ENCODE results near the gene ATP8B1. TPM values are rescaled to one million over a fixed set of nuclear protein-coding genes. Genes with fewer than 3 reads are reported as not detected.

ATP8B1 gene
- total RNA-seq, 1 experiment from 2014 or later: 15.9 TPM

DNA sequence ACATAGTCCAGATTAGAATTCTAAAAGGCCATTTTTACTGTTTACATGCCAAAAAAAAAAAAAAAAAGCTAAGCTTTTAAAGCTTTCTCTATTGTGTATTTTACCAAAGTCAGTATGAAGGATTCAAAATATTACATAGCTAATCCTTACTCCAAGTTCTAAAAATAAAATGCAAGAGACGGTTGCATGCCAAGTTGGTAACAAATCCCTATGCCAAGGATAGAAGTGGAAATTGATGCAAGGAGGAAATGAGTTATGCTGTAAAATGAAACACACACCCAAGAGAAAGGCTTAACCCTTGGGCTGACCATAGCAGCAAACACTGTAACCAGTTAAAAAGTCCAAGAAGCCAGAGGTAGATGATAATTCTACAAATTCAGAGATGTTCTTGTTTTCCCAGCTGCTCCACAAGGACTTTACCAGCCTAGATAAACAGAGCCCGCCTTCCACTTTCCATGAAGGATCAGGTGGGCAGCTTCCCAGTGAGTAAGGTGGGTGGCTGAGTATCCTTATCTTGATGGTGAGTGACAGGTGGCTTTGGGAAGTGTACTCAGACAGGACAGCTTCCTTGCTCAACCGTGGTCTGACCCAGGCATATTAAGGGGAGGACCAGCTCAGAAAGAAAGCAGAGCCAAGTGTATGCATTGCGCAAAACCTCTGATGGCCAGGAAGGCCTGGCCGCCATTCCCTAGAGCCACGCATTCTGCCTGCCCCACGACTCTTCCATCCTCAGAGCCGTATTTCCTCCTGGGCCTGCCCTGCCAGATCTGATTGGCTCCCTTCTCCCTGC is 34.4 kb downstream of the ATP8B1 start:
- intact Hi-C loops (cut with micrococcal nuclease): no loop called here
- Histone ChIP-seq H4K20me1 (ENCODE audit: insufficient read depth) (no peaks in the 10 kb centered on the region), H3K4me3 (replicated peaks in 1 of 2; ENCODE audit: low read depth in 1 of 2, low read length in 2 of 2) (no peak overlapping the region), H3K9ac (ENCODE audit: low read length) (no peak overlapping the region), H3K27me3 (ENCODE audit: insufficient read depth, low read length) (no peaks in the 10 kb centered on the region), H3K9me2 (ENCODE audit: insufficient read depth) (no peaks in the 10 kb centered on the region), H3K36me3 (ENCODE audit: control insufficient read depth in 1 of 2, insufficient read depth in 2 of 2, low read length in 2 of 2) (no peaks in the 10 kb centered on the region), H3K4me2 (ENCODE audit: low read length) (no peak overlapping the region), H3K4me1 (ENCODE audit: control insufficient read depth in 1 of 2, insufficient read depth in 2 of 2, low read length in 2 of 2) (peaks cover 19 to 35% of the 10 kb centered on the region in 2 experiments), H3K27ac (ENCODE audit: low read depth, low read length) (no peak overlapping the region), H3K9me3 (ENCODE audit: control insufficient read depth in 1 of 2, insufficient read depth in 1 of 2, low read depth in 1 of 2, low read length in 2 of 2) (no peaks in the 10 kb centered on the region), H2AFZ (ENCODE audit: low read depth, low read length, poor library complexity, severe bottlenecking) (no peak overlapping the region), H3K79me2 (ENCODE audit: insufficient read depth, low read length) (peaks cover 11% of the 10 kb centered on the region; the same call in 1 of the 2 replicates)
- ATAC-seq: no peak
- no peak for TF ChIP-seq RAD21 (IDR thresholded peaks at IDR 0.05; ENCODE audit: low read depth)
- no TSS peak for BruUV-seq (replicated peaks)
- RAD21 ChIA-PET (ENCODE audit: low non-redundant PET in 1 of 2, low total read pairs in 2 of 2, uncharacterized antibody in 2 of 2, unreplicated experiment in 2 of 2): interaction anchor here in 1 of 2 experiments (0.7 kb wide), 1 partner anchor 98 kb away, joined by 7 read pairs; no protein-coding TSS in a partner anchor
- DNase-seq (ENCODE audit: low read depth, low spot score): no peak
- CTCF ChIA-PET: no interaction called here
- POLR2A ChIA-PET: no interaction called here

DNA sequence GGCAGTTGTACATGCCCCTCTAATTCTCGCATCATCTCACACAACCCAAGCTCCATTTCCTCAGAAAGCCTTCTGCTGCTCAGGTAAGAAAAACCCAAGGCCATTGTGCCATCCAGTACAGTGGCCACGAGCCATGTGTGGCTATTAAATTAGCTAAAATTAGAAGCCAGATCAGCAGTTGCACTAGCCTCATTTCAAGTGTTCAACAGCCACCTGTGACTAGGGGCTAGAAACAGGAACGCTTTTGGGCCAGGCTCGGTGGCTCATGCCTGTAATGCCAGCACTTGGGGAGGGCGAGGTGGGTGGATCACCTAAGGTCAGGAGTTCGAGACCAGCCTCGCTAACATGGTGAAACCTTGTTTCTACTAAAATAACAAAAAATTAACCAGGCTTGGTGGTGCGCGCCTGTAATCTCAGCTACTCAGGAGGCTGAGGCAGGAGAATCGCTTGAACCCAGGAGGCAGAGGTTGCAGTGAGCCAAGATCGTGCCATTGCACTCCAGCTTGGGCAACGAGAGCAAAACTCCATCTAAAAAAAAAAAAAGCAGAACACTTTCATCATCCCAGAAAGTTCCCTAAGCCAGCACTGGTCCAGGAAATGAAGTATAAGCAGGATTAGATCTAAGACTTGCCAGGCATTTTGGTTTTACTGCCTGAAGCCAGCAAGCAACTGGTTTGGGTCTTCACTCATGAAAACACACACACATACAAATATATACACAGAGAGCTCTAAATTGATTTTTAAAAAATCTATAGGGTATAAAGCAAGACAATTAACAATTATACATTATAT is 35.7 kb downstream of the ATP8B1 start:
- DNase-seq (ENCODE audit: low read depth, low spot score) (no peak), ATAC-seq (no peak)
- Histone ChIP-seq H3K27me3 (ENCODE audit: insufficient read depth, low read length) (no peaks in the 10 kb centered on the region), H3K4me3 (replicated peaks in 1 of 2; ENCODE audit: low read depth in 1 of 2, low read length in 2 of 2) (no peak overlapping the region), H3K9me2 (ENCODE audit: insufficient read depth) (no peaks in the 10 kb centered on the region), H4K20me1 (ENCODE audit: insufficient read depth) (no peaks in the 10 kb centered on the region), H3K79me2 (ENCODE audit: insufficient read depth, low read length) (peaks cover 11% of the 10 kb centered on the region; the same call in 1 of the 2 replicates), H3K4me1 (ENCODE audit: control insufficient read depth in 1 of 2, insufficient read depth in 2 of 2, low read length in 2 of 2) (peaks cover 16 to 25% of the 10 kb centered on the region in 2 experiments), H3K36me3 (ENCODE audit: control insufficient read depth in 1 of 2, insufficient read depth in 2 of 2, low read length in 2 of 2) (no peaks in the 10 kb centered on the region), H3K9me3 (ENCODE audit: control insufficient read depth in 1 of 2, insufficient read depth in 1 of 2, low read depth in 1 of 2, low read length in 2 of 2) (no peaks in the 10 kb centered on the region), H3K27ac (ENCODE audit: low read depth, low read length) (no peak overlapping the region), H3K4me2 (ENCODE audit: low read length) (no peak overlapping the region), H3K9ac (ENCODE audit: low read length) (no peak overlapping the region), H2AFZ (ENCODE audit: low read depth, low read length, poor library complexity, severe bottlenecking) (no peak overlapping the region)
- RAD21 ChIA-PET (ENCODE audit: low non-redundant PET in 1 of 2, low total read pairs in 2 of 2, uncharacterized antibody in 2 of 2, unreplicated experiment in 2 of 2): interaction anchor here in 1 of 2 experiments (0.7 kb wide), 1 partner anchor 100 kb away, joined by 7 read pairs; no protein-coding TSS in a partner anchor
- CTCF ChIA-PET: no interaction called here
- intact Hi-C loops (cut with micrococcal nuclease): no loop called here
- TF ChIP-seq SP1 (IDR thresholded peaks at IDR 0.05; ENCODE audit: low read depth) (no peak), TCF7L2 (IDR thresholded peaks at IDR 0.05; ENCODE audit: borderline replicate concordance, extremely low read depth, insufficient read depth, insufficient read length) (no peak), SIN3A (IDR thresholded peaks at IDR 0.05; ENCODE audit: low read depth) (no peak), FOSL1 (IDR thresholded peaks at IDR 0.05; ENCODE audit: low read depth) (no peak), CBX3 (IDR thresholded peaks at IDR 0.05; ENCODE audit: low read depth) (no peak), POLR2A (IDR thresholded peaks at IDR 0.05; ENCODE audit: borderline replicate concordance, extremely low read depth, insufficient read depth, insufficient read length) (no peak), YY1 (IDR thresholded peaks at IDR 0.05; ENCODE audit: extremely low read depth, insufficient replicate concordance, low read depth, low read length) (no peak), CEBPB (IDR thresholded peaks at IDR 0.05; ENCODE audit: low read depth) (no peak)
- TF ChIP-seq, protein P1, sequence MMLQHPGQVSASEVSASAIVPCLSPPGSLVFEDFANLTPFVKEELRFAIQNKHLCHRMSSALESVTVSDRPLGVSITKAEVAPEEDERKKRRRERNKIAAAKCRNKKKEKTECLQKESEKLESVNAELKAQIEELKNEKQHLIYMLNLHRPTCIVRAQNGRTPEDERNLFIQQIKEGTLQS (IDR thresholded peaks at IDR 0.05): no peak
- TF ChIP-seq, protein P2, sequence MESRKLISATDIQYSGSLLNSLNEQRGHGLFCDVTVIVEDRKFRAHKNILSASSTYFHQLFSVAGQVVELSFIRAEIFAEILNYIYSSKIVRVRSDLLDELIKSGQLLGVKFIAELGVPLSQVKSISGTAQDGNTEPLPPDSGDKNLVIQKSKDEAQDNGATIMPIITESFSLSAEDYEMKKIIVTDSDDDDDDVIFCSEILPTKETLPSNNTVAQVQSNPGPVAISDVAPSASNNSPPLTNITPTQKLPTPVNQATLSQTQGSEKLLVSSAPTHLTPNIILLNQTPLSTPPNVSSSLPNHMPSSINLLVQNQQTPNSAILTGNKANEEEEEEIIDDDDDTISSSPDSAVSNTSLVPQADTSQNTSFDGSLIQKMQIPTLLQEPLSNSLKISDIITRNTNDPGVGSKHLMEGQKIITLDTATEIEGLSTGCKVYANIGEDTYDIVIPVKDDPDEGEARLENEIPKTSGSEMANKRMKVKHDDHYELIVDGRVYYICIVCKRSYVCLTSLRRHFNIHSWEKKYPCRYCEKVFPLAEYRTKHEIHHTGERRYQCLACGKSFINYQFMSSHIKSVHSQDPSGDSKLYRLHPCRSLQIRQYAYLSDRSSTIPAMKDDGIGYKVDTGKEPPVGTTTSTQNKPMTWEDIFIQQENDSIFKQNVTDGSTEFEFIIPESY (IDR thresholded peaks at IDR 0.05; ENCODE audit: extremely low read depth, insufficient replicate concordance, low read length): no peak
- BruUV-seq (replicated peaks): no TSS peak
- POLR2A ChIA-PET: no interaction called here

Data from HCT116 (cell line).